Stimulated activated CD4-positive, alpha-beta T cell treated with anti-CD3 and anti-CD28 coated beads, Interleukin-2, amount 100 ng/mL, for 48 hours (primary cell): ENCODE measurements around the gene POLR2E.

ENCODE experiments used
- DNase-seq, 2 donors: peaks; one replicate each; pipeline ENCODE4 v3.0.0-alpha.2; 2020

The POLR2E gene

DNA sequence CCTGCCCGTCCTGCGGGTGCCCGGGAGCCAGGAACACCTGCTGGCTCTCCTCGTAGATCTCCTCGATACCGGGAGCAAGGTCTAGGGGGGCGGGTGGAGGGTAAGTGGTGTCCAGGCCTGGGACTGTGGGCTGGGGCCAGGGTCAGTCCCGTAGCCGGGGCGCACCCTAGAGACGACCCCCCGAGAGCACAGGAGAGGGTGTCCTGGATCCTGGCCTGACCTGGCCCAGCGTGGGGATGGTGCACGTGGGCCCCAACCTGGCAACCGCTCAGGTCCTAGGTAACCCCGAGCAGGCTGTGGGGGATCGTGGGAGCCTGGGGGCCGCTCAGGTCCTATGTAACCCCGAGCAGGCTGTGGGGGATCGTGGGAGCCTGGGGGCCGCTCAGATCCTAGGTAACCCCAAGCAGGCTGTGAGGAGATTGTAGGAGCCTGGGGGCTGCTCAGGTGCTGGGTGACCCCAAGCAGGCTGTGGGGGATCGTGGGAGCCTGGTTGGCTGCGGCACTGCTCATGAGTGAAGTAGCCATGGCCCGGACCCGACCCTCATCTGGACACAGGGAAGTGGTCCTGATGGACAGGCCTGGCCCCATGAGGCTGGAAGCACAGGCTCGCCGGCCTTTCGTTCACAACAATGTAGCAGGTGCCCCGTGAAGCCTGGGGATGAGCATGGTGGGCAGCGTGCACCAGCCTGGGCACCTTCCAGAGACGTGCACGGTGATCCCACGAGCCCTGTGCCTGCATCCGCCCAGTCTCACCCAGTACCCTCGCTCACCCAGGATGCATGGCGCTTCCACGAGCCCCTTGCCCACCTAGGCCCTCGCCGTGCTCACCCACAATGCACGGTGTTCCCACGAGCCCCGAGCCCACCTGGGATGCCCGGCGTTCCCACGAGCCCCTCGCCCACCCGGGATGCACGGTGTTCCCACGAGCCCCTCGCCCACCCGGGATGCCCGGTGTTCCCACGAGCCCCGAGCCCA, 14.8 kb upstream of the POLR2E start:
- DNase-seq = no peak

DNA sequence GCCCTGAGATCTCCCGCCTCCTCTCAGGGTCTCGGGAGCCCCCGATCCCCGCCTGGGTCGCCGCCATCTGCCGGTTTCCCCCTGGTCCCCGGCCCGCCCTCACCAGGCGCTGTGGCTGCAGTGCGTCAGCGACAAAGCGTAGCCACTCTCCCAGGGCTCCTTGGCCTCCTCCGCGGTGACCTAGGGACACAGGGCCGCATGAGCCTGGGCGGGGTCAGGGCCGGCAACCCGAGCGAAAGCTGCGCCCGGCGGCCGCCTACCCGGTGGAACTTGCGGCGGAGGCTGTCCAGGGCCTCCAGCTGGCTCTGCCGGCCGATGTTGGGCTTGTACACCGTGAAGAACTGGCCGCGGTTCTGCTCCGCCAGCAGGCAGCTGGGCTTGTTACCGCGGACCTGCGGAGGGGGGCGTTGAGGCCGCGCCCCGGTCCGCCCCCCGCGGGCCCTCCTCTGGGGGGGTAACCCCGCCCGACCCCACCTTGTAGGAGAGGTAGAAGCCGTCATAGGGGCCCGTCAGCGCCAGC, 13.9 kb upstream of the POLR2E start:
- DNase-seq = no peak

DNA sequence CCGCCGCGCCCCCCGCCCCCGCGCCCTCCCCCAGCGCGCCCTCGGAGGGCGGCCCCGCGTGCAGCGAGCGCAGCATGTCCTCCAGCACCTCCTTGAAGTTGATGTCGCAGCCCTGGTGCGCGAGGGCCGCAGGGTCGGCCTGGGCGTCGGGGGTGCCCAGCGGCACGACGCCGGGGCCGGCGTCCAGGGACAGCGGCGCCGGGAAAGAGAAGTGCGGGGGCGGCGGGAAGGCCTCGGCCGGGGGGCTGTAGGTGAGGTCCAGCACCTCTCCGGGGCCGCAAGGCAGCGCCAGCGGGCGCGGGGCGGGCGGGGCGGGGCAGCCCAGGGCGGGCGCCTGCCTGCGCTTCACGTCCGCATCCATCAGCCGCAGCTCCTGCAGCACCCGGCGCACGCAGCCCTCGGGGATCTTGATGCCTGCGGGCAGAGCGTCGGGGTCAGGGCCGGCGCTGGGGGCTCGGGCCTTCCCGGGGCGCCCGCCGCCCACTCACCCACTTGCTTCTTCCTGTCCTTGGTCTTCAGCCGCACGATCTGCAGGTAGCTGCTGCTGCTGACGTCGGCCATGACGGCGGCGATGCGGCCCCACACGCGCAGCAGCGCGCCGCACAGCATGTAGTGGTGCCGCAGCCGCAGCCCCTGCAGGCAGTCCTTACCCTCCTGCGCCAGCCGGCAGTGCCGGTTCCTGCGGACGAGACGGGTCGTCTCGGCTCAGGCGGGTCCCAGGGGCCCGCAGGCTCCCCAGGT, 13.3 kb upstream of the POLR2E start:
- DNase-seq = no peak

DNA sequence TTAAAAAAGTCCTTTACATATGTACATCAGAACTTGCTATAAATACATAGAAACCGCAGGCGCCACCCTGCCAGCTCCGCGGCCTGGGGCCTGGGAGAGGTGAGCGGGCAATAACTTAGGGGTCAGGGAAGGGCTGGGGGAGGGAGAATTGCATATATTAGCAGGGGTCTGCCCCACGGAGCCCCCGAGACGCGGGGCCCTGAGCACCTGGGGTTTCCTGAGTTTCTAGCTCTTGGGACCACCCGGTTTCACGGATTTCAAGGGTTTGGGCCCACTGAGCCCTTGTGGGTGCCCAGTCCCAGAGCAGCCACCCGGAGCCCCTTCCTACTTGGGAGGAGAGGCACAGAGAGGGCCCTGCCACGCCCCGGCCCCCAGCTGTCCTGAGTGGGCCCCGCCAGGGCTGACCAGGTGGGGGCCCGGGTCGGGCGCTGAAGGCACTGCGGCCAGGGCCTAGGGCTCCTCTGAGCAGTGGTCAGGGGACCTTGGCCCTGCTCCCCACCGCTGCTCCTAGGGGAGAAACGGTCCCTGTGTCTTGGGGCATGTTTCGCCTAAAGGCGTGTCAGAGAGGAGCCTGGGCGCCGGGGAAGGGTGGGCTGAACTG, 12.6 kb upstream of the POLR2E start:
- no peak for DNase-seq

DNA sequence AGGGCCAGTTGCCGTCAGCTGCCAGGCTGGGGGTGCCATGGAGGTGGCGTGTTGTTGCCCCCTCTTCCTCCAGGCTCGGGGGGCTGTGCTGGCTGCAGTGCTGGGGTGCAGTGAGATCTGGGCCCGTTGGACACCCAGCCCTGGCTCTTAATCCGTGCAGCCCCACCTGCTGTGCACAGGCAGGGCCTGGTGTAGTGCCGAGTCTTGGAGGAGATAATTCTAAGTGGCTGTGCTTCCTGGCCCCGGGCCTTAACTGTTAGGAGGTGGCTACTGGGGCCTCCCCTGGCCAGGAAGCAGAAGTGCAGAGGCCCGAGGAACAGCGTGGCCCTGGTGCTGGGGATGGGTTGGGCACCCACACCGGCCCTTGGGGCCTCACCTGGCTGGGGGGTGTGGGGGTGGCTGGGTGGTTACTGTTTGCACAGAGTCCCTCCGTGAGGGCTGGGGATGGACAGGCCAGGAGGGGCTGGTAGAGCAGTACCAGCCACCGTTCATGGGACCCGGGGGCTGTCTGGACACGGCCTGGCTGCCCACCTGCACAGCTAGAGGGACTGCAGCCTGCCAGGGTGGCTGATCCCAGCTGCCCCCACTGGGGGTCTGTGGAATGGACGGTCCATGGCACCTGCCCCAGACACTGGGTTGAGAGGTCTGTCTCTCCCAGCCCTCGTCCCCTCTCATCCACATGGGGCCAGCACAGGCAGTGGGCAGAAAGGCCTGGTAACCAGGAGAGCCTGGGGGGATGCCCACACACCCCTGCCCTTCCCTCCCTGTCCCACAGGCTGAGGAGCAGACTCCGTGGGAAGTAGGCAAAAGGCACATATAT, 11.9 kb upstream of the POLR2E start:
- no peak for DNase-seq

DNA sequence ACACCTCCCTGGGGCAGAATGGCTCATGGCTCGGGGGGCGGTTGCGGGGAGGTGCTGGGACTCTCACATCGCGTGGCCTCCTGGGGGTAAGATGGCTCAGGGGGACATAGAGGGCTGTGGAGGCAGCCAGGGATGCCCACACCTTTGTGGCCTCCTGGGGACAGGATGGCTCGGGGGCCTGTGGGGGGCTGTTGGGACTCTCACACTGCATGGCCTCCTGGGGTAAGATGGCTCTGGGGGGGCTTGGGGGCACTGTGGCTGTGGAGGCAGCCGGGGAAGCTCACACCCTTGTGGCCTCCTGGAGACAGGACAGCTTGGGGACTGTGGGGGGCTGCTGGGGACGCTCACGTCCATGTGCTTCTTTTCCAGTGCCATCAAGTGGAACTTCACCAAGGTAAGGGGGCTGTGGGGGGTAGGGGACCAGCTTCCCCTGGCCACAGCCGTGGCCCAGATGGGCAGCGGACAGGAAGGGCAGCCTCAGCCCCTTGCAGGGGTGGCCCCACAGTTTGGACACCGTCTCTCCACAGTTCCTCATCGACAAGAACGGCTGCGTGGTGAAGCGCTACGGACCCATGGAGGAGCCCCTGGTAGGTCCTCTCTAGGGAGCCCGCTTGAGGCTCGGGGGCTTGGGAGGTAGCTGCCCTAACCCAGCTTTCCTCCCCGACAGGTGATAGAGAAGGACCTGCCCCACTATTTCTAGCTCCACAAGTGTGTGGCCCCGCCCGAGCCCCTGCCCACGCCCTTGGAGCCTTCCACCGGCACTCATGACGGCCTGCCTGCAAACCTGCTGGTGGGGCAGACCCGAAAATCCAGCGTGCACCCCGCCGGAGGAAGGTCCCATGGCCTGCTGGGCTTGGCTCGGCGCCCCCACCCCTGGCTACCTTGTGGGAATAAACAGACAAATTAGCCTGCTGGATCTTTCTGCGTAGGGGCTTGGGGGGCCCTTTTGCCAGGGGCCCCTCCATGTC, 11.0 kb upstream of the POLR2E start:
- no peak for DNase-seq

DNA sequence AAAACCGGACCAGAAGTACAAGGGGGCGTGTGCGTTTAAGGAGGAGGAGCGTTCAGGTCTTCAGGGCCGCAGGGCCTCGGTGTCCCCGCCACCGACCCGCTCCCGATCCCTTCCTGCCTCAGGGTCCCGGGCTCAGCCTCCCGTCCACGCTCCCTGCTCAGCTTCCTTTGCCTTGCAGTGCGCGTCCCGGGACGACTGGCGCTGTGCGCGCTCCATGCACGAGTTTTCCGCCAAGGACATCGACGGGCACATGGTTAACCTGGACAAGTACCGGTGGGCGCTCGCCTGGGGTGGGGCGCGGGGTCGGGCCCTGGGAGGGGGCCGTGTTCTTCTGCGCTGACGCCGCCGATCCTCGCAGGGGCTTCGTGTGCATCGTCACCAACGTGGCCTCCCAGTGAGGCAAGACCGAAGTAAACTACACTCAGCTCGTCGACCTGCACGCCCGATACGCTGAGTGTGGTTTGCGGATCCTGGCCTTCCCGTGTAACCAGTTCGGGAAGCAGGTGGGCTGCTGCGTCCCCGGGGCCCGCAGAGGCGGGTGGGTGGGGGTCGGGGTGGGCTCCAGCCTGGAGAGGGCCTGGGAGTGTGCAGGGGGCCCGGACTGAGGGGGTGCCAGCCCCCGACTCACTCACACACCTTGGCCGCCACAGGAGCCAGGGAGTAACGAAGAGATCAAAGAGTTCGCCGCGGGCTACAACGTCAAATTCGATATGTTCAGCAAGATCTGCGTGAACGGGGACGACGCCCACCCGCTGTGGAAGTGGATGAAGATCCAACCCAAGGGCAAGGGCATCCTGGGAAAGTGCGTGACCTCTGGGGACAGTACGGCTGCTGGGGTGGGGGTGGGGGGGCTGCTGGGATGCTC, 10.1 kb upstream of the POLR2E start:
- DNase-seq = no peak

DNA sequence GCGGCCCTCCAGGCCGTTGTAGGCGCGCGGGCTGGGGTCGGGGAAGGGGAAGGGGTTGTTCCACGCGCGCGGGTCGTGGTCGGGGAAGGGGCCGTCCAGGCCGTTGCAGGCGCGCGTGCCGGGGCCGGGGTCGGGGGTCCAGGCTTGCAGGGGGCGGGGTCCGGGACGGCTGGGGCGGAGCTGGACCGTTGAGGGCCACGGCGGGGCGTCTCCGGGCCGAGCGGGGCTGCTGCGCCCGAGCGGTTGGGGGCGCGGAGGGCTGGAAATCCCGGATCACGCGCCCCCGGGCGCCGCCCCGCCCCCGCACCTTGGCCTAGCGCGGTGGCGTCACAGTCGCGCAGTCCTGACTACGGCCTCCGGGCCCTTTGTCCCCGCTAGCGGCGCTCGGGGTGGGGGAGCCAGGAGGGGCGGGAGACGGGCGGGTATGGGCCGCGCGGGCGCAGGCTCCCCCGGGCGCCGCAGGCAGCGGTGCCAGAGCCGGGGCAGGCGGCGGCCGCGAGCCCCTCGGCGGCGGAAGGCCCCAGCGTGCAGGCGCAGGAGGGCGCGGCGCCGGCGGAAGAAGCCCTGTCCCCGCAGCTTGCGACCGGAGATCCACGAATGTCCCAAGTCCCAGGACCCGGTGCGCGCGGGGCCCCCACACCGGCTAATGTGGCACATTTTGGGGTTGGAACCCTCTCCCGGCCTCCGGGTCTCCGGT, 9.3 kb upstream of the POLR2E start:
- peak; percentile 63 to 69 for DNase-seq

DNA sequence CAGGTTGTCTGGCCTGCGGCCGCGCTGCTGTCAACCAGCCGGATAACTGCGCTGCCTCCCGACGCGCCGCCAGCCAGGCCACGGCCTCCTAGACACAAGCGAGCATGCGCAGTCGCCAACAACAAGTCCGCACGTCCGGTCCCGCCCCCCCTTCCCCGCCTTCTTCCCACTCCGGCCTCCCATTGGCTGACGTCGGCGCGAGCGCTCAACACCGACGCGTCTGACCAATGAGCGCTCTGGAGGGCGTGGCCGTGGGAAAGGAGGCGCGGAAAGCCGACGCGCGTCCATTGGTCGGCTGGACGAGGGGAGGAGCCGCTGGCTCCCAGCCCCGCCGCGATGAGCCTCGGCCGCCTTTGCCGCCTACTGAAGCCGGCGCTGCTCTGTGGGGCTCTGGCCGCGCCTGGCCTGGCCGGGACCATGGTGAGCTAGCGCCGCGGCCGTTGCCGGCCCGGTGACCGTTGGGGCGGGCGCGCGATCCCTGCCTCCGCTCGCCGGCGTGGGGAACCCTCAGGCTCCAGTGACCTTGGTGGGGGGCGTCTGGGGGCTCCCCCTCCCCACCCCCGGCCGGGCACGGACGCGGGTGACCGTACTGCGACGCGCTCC, 8.6 kb upstream of the POLR2E start, which contains the start of gene GPX4:
Gene GPX4, plus strand, starts transcription at position 287 of the 603 bp plus-strand sequence. Its CDS starts 50 bp downstream, at position 337.
- peak; percentile 97 for DNase-seq

DNA sequence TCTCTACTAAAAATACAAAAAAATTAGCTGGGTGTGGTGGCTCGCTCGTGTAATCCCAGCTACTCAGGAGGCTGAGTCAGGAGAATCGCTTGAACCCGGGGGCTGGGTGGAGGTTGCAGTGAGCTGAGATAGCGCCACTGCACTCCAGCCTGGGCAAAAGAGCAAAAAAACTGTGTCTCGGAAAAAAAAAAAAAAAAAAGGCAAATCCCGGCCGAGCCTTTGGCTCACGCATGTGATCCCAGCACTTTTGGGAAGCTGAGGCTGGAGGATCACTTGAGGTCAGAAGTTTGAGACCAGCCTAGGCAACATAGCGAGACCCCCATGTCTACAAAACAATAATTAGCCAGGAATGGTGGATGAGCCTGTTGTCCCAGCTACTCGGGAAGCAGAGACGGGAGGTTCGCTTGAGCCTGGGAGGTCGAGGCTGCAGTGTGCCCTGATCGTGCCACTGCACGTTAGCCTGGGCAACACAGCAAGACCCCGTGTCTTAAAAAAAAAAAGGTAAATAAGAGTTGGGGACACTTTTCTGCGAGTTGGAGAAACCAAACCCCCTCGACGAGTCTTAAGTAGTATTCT, 8.0 kb upstream of the POLR2E start:
- no peak for DNase-seq

DNA sequence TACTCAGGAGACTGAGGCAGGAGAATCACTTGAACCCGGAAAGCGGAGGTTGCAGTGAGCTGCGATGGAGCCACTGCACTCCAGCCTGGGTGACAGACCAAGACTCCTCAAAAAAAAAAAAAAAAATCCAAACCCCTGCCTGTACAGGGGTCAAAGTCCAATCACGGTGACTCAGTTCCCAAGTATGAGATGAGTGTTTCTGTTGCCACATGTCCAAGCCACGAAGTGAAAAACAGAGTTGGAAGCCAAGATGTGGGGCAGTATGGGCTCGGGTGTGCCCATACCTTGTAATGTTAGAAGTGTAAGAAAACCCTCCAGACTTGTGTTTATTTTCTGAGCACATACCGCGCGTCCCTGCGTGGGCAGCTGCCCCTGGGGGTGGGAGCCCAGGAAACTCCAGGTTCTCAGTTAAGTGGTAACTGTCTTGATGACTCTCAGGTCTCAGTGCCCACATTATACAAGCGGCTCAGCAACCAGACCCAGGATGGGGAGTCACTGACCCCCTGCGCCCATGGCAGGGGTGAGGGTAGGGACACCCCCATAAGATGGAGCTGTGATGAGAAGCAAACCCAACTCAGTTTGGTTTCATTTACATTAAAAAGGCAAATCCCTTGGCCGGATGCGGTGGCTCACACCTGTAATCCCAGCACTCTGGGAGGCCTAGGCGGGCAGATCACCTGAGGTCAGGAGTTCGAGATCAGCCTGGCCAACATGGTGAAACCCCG, 7.4 kb upstream of the POLR2E start:
- peak; percentile 59 to 66 for DNase-seq

DNA sequence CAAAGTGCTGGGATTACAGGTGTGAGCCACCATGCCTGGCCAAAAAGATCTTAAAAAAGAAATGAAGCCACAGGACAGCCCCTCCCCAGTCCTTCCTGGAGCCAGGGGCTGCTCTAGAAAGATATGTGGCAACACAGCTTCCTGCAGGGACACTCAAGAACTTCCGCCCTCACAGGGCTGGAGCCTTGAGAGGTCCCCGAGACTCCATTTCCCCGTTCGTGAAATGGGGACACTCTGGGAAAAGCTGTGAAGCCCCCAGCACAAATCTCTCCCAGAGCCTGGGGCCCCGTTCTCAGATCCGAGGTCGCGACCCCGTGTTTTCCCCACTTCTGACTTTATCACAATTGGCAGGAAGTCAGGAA, 6.1 kb upstream of the POLR2E start:
- no peak for DNase-seq

DNA sequence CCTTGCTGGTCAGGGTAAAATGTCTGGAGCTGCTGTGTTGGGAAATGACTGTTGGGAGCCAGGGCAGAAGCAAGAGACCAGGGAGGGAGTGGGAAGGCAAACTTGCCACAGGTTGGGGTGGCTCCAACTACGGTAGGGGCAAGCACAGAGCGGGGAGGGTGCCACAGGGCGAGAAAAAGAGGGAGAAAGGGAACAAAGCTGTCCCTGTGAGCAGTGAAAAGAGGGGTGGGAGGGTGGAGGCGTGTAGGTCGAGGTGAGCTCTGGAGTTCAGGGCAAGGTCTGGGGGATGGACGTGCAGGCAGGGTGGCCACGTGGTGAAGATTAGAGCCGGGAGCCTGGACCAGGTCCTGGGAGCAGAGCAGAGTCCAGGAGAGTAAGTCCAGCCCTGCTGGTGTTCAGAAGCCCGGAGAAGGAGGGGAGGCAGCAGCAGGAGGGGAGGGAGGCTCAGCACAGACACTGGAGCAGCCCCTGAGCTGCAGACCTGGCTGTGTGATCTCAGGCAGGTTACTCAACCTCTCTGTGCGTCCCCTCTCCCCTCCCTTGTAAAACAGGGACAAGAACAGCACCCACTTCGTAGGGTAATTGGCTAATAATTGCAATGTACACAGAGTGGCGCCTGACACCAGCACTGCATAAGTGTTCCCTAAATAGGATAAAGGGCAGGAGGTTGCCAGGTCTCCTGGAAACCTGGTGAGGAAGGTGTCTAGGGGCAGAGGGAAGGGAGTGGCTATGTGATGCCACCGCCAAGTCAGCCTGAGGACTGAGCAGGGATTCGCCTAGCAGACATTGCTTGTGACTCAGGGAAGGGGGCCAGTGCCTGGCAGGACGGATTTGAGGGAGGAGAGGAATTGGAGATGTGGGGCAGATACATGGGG, 3.2 kb upstream of the POLR2E start:
- no peak for DNase-seq

DNA sequence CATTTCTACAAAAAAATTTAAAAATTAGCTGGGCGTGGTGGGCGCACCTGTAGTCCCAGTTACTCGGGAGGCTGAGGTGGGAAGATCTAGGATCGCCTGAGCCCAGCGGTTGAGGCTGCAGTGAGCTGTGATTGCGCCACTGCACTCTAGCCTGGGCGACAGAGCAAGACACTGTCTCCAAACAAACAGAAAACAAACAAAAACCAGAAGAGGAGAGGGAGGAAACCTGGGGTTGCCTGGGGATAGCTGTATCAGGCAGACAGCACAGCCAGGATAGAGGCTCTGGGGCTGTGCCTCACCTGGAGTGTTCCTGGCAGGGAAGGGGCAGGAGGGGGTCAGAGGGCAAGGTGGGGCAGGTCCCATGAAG, 2.6 kb upstream of the POLR2E start:
- DNase-seq = no peak

DNA sequence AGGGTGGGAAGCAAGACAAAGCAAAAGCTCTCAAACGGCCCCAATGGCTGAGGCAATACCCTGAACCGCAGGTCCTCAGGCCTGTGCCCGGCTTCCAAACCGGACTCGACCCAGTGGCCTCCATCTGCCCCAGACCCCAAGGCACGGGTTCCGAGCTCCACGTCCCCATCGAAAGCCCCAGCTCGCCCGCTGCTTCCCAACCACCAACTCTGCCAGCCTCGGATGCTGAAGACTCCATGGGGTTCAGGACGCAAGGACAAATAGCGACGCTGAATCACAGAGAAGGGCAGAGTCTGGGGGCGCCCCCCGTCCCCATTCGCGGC, 559 bp downstream of the POLR2E start:
- DNase-seq = no peak

DNA sequence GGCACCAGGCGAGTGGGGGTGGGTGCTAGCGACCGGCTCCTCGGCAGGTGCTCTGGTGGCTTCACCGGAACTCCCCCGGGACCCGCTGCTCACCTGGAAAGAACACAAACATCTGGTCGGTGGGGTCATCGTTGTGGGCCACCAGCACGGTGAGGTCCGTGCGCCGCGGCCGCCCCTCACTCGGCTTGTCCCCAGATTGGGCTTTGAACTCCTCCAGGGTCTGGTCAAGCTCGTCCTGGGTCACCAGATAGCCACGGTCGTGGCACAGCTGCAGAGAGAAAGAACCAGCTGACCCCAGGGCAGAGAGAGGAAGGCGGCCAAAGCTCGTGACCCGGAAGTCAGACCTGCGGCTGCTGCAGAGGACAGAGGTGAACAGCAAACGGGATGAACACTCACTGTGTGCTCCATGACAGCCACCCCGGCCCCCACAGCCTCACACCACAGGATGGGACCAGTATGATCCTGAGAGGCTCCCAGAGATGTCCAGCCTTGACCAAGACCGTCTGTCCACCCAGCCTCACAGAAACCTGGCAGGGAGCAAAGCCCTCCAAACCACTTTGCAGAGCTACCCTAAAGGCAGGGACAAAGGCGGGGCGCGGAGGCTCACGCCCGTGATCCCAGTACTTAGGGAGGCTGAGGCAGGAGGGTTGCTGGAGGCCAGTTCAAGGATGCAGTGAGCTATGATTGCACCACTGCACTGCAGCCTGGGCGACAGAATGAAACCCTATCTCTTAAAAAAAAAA, 1.2 kb downstream of the POLR2E start:
- no peak for DNase-seq
